COR-L47 (cell line): Measurements from ENCODE around the gene IGF2.

Experiments
- DNase-seq: peaks from one replicate; lab custom pipeline; 2025; lab: John Stamatoyannopoulos, UW

IGF2 gene

DNA sequence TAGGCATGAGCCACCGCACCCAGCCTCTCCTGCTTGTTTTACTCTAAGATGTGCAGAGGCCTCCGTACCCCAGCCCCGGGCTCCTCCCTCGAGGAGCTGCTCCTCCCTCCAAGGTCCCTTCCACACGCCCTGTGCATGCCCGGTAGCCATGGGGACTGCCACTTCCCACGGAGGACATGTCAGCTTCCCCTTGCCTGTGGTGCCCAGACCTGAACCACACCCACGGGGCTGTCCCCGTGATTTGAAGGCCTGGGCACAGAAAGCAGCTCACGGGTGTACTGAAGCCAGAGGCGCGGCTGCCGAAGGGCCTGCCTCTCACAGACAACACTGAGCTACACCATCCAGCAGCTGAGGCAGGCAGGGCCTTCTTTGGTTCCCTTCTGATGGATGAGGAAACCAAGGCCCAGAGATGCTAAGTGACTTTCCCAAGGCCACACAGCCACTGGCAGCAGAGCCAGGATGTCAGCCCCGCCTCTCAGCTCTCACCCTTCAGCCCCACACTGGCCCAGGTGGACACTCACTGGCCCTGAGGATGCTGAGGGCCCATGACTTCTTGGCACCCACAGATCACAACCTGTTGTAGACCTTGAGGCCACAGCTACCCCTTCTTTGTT is 14.5 kb upstream of the IGF2 start:
- no peak for DNase-seq

- DNase-seq = peak; percentile 83
These were observed 12.5 kb upstream of the IGF2 start for GRCh38 chr11:2151500-2152257.

DNA sequence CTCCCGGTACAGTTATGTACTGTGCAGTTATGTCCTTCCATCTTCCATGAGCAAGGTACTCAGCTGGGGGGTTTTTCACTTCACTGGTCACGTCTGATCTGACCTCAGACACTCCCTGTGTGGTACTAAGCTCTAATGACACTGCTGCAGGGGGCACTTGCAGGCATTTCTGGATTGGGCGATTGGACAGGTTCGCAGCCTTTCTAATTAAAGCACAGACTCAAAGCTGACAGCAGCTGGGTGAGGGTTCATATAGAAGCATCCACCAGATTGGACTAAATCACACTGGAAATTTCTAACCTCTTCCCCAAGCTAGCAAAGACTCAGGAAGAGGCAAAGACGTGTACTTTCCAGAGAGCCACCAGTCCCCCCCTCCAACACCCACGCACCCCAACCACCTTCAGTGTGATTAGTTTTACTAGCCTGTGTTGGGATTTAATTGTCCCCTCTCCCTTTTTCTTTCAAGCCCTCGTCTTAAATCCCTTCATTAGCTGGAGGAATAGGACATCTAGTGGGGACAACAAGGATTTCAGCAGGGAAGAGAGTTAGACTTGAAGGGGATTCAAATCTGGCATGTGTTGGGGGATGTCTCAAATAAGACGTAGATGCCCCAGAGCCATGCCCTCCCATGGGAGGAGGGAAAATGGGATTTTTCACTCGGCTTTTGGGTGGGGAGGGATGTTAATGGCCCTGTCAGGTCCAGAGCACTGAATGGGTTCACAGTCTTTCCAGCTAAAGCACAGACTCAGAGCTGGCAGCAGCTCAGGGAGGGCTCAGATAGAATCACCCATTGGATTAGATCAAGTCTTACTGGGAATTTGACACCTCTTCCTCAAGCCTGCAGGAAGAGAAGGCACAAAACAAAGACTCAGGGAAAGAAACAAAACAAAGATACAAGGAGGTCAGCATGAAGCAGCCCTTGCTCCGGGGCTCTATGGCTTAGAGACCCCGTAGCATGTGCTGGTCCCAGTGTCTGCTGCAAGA is 11.0 kb upstream of the IGF2 start:
- DNase-seq = peak; percentile 20

DNA sequence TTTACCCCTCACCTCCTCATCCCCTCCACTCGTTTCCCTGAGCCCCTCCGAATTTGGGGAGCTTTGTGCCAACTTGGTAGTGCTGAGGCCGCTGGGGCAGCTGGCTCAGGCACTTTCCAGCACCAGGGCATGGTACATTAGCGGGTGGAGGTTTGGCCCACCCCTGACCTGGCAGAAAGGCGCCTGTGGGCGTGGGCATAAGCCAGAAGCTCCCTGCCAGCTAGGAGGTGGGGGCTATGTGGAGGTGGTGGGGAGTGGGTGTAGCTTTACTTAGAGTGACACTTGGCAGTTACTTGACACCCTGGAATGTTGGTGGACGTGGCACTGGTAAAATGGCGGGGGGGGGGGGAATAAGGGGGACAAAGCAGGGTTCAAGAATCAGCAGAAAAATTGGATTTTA is 10.3 kb upstream of the IGF2 start:
- DNase-seq = no peak

GRCh38 chr11:2148595-2148994 is 9.4 kb upstream of the IGF2 start:
- no peak for DNase-seq

DNA sequence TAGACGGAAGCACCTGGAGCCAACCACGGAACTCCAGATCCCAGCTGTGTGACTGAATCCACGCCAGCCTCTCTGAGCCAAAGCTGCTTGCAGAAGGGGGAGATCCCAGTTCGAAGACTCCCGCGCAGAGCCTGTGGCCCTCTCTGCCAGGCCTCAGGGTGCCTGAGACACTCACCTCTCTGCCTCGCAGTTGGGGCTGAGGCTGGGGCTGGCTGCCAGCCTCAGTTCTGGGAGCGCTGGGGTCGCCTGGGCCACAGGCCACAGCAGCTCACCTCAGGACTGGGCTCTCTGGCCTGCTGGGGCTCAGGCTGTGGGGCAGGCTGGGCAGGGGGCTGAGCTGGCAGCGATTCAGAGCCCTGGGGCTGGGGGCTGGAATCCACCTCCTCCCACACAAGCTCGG is 8.2 kb upstream of the IGF2 start:
- DNase-seq = no peak

DNA sequence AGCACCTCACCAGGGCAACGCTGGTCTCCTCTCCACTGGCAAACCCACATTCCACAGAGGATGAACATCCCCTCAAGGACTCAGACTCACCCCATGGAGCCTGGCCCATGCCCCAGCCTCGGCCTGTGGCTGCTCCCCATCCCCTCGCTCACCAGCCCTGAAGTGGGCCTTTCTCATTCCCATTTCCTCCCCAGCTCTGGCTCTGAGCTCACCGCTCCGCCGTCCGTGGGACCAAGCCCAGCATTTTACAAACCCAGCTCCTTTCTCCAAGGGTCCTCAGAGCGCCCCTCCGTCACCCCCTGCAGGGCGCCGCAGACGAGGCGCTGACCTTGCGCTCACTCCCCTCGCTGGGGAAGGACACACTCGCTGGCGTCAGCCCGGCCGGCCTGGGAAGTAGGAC is 6.9 kb upstream of the IGF2 start:
- no peak for DNase-seq

- no peak for DNase-seq
These were observed 5.5 kb upstream of the IGF2 start for GRCh38 chr11:2144544-2145248.

DNA sequence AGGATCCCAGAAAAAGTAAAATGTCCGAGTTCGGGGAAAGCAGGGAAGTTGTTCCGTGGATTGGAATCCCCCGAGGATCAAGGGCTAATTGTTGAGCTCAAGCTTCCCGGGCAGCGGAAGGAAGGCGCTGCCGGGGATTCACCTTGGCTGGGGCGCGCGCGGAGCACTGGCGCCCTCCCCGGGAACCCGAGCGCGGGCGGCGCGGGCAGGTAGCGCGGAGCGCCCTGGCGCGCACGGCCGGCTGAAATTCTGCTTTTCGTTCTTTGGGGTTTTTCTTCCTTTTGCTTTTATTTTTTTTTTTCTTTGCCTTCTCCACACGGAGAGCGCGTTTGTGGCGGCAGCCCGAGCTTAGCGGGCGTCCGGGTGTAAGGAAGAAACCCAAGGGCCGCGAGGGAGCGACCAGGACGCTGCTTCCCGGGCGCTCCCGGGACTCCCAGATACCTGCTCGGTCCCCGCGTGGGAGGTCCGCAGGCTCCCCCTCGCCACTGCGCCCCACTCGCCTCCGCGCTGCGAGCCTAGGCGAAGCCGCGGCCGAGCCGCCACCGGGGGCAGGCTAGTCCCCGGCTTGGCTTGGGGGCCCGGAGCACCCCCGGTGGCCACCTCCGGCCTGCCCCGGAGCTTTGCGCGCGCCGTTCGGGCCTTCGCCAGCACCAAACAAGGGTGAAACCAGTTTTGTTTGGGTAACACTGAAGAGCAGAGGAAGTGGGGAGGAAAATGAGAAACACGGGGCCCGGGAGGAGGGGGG is 4.8 kb upstream of the IGF2 start:
- no peak for DNase-seq

DNA sequence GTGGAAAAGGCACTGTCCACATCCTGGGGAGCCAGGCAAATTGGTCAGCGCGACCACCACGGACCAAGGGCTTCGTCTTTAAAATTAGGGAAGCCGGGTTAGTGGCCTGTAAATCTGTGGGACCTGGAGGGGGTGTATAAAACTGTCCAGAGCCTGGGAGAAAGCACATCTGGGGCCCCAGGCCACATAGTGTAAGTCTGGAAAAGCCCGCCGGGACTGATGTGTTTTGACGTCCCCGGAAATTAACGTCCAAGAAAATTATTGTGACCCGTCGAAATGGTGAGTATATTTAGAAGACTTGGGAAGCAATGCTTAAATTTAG is 4.2 kb upstream of the IGF2 start:
- DNase-seq = no peak

DNA sequence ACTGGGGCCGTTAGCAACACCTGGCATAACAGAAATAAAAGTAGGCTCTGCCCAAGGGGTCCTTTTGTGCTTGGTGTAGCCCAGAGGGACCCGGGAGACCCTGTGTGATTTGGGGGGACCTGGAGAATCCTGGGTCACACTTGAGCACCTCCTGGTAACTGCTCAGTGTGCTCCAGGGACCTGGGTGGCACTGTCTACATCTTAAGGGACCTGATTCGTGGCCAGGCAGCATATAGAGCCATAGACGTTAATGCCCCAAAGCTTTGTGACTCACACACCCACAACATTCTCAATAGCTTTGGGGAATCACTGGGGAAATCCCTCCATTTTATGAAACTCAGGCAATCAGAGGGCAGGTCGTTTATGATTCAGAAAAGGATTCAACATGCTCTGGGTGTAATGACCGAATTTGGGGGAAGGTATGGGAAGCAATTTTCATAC is 3.6 kb upstream of the IGF2 start:
- DNase-seq = no peak

- DNase-seq = no peak
These were observed 3.1 kb upstream of the IGF2 start for GRCh38 chr11:2142300-2142759.

GRCh38 chr11:2140411-2141400 is 1.5 kb upstream of the IGF2 start:
- no peak for DNase-seq

- peak; percentile 16 for DNase-seq
These were observed 590 bp upstream of the IGF2 start for GRCh38 chr11:2139621-2140337.

DNA sequence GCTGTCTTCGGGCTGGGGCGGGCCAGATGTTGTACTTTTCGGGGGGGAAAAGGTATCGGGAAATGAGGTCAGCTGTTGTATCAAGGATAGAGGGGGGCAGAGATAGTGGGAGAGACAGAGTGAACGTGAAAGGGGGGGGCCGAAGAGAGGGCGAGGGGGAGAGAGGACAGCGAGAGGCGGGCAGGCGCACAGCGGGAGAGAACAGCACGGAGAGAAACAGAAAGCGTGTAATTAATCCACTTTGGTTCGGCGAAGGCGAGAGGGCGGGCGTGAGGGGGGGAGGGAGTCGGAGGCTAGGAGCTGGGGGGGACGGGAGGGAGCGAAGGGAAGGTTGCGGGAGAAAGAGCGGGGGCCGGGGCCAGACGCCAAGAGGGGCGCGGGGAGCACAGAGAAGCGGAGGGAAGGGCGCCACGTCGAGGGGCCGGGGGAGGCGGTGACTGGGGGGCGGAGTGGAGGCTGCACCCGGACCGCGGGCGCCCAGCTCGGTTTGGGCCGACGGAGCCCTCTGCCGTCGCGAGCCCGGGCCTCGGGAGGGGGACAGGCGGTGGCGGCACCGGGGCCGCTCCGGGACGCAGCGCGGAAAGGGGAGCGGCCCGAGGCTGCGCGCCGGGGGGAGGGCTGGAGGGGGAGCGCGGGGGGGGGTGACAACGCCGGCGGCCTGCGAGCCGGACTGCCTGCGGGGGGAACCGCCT is 612 bp downstream of the IGF2 start:
- DNase-seq = peak; percentile 57

- no peak for DNase-seq
These were observed 1.1 kb downstream of the IGF2 start for GRCh38 chr11:2138068-2138430.

DNA sequence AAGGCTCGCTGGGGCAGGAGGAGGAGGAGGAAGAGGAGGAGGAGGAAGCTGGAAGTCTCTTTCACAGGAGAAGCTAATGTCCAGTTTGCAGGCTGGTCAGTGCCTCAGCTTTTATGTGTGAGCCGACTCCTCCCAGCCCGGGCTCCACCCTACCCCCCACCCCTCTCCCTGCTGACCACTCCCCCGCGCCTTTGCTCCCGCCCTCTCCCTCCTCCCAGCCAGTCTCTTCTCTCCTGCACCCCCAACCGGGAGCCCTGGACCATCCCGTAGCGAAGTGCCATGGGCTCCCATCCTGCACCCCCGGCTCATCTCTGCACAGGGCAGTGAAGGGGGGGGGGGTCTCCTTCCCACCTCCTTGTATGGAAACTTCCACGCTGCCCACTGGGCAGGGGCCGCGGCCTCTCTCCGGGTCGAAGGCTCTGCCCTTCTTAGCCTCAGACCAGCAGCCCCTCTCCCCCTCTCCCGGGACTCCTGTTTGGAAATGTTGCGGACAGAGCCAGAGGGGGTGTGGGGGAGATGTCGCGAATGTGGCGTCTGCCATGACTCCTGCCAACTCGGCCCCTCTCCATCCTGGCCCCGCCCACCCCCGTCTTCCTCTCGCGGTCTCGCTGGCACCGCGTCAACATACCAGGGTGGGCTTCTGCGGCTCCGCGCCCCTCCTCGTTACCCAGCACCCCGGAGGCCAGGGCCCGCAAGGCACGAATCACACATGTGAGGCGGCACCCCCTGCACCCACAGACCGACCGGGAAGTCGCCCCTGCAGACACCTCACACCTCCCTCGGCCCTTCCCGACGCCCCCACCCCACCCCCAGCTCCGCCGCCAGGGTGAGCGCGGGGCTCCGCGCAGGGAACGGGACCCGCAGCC is 1.8 kb downstream of the IGF2 start:
- DNase-seq = peak; percentile 67

DNA sequence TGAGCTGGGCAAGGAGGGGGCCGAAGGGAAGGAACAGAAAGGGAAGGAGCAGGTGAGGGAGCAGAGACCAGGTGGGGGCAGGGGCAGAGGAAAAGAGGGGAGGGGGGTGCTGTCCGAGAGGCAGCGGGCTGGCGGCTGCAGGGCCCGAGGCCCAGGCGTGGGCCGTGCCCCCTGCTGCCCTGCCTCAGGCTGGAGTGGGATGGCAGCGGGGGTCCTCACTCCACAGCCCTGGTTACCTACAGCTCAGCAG is 2.3 kb downstream of the IGF2 start:
- no peak for DNase-seq
